Measurements from ENCODE around the gene HVCN1.
A peak's percentile ranks its signal among the peaks of the same experiment; 100 is the strongest.

Gene HVCN1

DNA sequence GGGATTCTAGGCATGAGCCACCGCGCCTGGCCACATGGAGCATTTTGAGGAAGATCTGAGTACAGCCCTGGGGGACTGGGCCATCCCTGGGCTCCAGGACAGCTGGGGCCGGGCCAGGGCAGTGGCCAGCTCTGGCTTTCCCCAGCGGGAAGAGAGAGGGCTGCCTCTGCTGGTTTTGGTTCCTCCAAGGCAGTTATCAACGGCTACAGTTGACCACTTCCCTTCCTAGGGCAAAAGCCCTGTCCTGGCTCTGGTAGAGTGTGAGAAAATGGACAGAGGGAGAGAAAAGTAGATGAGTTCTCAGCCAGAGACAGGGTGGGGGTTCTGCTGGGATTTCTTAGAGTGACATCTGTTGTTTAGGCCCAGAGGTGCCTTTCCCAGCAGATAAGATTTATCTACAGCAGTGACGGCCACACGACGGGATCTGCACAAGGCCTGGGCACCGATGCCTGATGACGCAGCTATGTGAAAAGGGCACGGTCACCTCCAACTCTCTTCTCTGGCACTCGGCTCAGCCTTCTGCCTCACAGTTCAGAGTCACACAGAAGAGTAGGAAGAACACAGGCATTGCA, 5.5 kb upstream of the HVCN1 start:
- H3K9me3 ChIP-seq (ENCODE audit: low read depth, low read length): no peaks in the 10 kb centered on the region
- TF ChIP-seq EZH2 (IDR thresholded peaks at IDR 0.05): no peak
- no peak for TF ChIP-seq FOXP2 (optimal IDR thresholded peaks at IDR 0.05; ENCODE audit: control extremely low read depth, extremely low read length, insufficient read depth)
- no peak for TF ChIP-seq POLR2AphosphoS5 (IDR thresholded peaks at IDR 0.05; ENCODE audit: borderline replicate concordance, low read depth, low read length)
- H3K4me3 ChIP-seq: no peak overlapping the region
- H3K36me3 ChIP-seq (ENCODE audit: insufficient read depth, low read length): no peaks in the 10 kb centered on the region
- no peak overlapping the region for H3K27ac ChIP-seq
- no peak for DNase-seq (ENCODE audit: low read depth, low spot score)
- no peak overlapping the region for H3K9ac ChIP-seq (ENCODE audit: insufficient read length)

DNA sequence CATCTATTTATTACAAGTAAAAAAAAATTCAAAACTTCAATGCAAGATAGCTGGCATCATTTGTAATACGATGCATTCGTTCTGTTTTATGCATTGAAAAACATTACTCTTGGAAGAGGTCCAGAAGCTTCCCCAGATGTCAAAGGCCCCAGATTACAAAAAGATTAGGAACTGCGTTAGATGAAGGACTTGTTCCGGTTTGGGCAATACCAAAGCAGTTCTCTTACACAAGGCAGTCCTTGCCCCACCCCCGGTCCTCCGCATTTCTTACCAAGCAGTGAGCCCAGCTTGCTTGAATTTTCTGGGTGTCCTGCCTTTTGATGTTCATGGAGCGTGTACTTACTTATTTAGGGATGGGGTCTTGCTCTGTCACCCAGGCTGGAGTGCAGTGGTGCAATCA, 4.8 kb upstream of the HVCN1 start:
- Histone ChIP-seq H3K9ac (ENCODE audit: insufficient read length) (no peak overlapping the region), H3K4me3 (no peak overlapping the region), H3K9me3 (ENCODE audit: low read depth, low read length) (no peaks in the 10 kb centered on the region), H3K36me3 (ENCODE audit: insufficient read depth, low read length) (no peaks in the 10 kb centered on the region), H3K27ac (no peak overlapping the region)
- DNase-seq (ENCODE audit: low read depth, low spot score): no peak
- no peak for TF ChIP-seq FOXP2 (optimal IDR thresholded peaks at IDR 0.05; ENCODE audit: control extremely low read depth, extremely low read length, insufficient read depth)
- no peak for TF ChIP-seq POLR2AphosphoS5 (IDR thresholded peaks at IDR 0.05; ENCODE audit: borderline replicate concordance, low read depth, low read length)
- TF ChIP-seq EZH2 (IDR thresholded peaks at IDR 0.05): no peak

DNA sequence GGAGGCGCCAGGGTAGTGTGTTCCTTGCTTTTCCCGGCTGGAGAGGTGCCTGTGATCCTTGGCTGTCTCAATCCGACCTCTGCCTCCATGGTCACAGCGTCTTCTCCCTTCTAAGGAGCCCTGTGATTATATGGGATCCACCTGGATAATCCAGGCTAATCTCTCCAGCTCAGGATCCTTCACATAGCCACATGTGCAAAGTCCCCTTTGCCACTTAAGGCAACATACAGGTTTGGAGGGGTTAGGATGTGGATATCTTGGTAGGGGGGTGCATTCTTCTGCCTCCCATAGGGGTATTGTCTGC, 1.2 kb upstream of the HVCN1 start:
- Histone ChIP-seq H3K9ac (ENCODE audit: insufficient read length) (no peak overlapping the region), H3K9me3 (ENCODE audit: low read depth, low read length) (no peaks in the 10 kb centered on the region), H3K4me3 (no peak overlapping the region), H3K36me3 (ENCODE audit: insufficient read depth, low read length) (no peaks in the 10 kb centered on the region), H3K27ac (no peak overlapping the region)
- TF ChIP-seq POLR2AphosphoS5 (IDR thresholded peaks at IDR 0.05; ENCODE audit: borderline replicate concordance, low read depth, low read length) (no peak), EZH2 (IDR thresholded peaks at IDR 0.05) (no peak), FOXP2 (optimal IDR thresholded peaks at IDR 0.05; ENCODE audit: control extremely low read depth, extremely low read length, insufficient read depth) (no peak)
- DNase-seq (ENCODE audit: low read depth, low spot score): no peak

DNA sequence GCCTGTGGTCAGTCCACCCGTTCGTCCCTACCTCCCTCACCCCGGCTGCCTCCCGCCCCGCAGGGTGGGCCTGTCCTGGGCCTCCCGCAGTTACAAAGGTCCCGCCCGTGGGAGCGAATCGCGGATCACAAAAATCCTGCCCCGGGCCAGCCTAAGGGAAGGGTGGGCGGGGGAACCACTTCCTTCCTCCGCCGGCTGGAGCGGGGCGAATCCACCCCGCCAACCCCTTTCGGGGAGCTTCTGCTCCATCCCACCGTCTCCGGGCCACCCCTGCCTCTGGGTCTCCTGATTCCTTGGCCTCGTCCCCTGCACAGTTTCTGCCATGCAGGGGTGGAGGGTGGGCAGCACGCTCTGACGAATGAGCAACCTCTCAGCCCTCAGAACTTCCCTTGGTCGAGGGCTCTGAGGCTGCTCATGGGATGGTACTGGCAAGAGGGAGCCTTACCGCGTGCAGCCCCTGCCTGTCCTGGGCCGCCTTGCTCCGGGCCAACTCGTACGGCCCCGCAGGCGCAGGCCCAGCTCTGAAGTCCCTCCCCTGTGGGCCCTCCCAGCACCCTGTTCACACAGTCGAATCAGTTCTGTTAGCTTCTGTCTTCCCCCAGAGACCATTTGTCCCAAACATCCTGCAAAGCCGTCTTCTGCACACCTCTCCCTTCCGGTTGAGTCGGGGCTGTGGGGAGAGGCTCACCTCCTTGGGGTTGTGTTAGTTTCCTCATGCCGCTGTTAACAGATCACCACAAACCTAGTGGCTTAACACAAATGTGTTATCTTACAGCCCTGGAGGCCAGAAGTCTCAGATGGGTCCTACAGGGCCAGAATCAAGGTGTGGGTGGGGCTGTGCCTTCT, 589 bp upstream of the HVCN1 start:
- H3K4me3 ChIP-seq: peak overlapping the region; percentile 77
- H3K9me3 ChIP-seq (ENCODE audit: low read depth, low read length): no peaks in the 10 kb centered on the region
- TF ChIP-seq POLR2AphosphoS5 (IDR thresholded peaks at IDR 0.05; ENCODE audit: borderline replicate concordance, low read depth, low read length) (peak; percentile 58; the same call in 1 of the 2 replicates), FOXP2 (optimal IDR thresholded peaks at IDR 0.05; ENCODE audit: control extremely low read depth, extremely low read length, insufficient read depth) (no peak)
- no peaks in the 10 kb centered on the region for H3K36me3 ChIP-seq (ENCODE audit: insufficient read depth, low read length)
- no peak for DNase-seq (ENCODE audit: low read depth, low spot score)
- peak overlapping the region; percentile 75 for H3K9ac ChIP-seq (ENCODE audit: insufficient read length)
- H3K27ac ChIP-seq: no peak overlapping the region

DNA sequence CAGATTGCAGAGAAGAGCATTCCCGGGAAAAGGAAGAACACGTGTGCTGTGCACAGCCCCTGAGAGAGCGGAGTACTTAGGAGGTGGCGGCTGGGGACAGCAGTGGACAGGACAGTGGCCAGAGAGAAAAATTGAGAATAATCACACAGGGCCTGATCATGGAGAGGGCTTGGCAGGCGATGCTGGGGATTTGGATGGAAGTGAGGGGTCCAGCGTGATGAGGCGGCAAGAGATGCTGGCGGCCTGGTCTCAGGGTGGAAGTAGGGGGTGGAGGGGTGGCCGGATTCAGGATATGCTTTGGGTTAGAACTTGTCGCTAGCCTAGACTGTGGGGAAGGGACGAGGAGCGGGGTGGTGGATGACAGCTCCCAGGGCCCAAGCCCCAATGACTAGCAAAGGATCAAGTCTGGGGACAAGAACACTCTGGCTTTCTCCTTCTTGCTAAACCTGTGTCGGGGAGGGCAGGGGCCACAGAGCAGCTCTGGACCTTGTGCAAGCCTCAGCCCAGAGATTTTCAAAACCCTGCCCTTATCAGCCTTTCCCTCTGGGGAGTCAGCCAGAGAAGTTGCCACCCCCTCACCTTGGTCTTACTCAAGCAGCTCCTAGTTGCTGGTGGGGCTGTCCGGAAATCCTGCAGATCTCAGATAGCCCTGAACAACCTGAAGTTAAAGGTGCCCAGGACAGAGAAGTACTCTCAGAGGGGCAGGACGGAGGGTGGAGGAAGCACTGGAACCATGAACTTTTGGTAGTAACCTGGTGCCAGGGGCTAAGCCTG, 1.3 kb downstream of the HVCN1 start:
- no peak overlapping the region for H3K4me3 ChIP-seq
- no peaks in the 10 kb centered on the region for H3K9me3 ChIP-seq (ENCODE audit: low read depth, low read length)
- H3K36me3 ChIP-seq (ENCODE audit: insufficient read depth, low read length): no peaks in the 10 kb centered on the region
- H3K27ac ChIP-seq: no peak overlapping the region
- DNase-seq (ENCODE audit: low read depth, low spot score): no peak
- no peak overlapping the region for H3K9ac ChIP-seq (ENCODE audit: insufficient read length)
- no peak for TF ChIP-seq FOXP2 (optimal IDR thresholded peaks at IDR 0.05; ENCODE audit: control extremely low read depth, extremely low read length, insufficient read depth)
- TF ChIP-seq POLR2AphosphoS5 (IDR thresholded peaks at IDR 0.05; ENCODE audit: borderline replicate concordance, low read depth, low read length): no peak
- TF ChIP-seq EZH2 (IDR thresholded peaks at IDR 0.05): no peak

DNA sequence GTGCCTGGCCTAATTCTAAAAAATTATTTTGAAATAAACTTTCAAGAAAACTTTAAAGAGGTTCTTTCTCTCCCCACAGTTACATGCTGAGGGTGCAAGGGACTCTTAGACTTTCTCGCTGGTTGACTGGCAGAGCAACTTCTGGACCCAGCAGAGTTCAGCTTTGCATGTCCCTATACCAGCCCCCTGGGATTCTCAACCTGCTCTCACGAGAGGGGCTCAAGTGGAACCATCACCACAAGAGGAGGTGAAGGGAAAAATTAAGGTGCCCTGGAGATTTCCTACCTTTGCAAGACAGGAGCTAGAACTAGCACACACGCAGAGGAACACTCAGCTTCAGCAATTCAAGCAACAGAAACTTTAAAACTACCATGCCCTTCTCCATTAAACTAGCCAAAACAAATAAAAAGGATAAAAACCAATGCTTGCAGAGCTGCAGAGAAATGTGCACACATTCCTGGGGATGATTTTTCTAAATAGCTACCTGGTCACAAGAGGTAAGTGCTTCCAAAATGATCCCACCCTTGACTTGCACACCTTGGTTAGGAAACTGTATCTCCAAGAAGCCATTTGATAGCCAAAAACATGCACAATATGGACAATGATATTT, 2.5 kb downstream of the HVCN1 start:
- H3K9me3 ChIP-seq (ENCODE audit: low read depth, low read length): no peaks in the 10 kb centered on the region
- TF ChIP-seq POLR2AphosphoS5 (IDR thresholded peaks at IDR 0.05; ENCODE audit: borderline replicate concordance, low read depth, low read length) (no peak), EZH2 (IDR thresholded peaks at IDR 0.05) (no peak), FOXP2 (optimal IDR thresholded peaks at IDR 0.05; ENCODE audit: control extremely low read depth, extremely low read length, insufficient read depth) (no peak)
- no peak overlapping the region for H3K4me3 ChIP-seq
- H3K36me3 ChIP-seq (ENCODE audit: insufficient read depth, low read length): no peaks in the 10 kb centered on the region
- DNase-seq (ENCODE audit: low read depth, low spot score): no peak
- no peak overlapping the region for H3K9ac ChIP-seq (ENCODE audit: insufficient read length)
- H3K27ac ChIP-seq: no peak overlapping the region

DNA sequence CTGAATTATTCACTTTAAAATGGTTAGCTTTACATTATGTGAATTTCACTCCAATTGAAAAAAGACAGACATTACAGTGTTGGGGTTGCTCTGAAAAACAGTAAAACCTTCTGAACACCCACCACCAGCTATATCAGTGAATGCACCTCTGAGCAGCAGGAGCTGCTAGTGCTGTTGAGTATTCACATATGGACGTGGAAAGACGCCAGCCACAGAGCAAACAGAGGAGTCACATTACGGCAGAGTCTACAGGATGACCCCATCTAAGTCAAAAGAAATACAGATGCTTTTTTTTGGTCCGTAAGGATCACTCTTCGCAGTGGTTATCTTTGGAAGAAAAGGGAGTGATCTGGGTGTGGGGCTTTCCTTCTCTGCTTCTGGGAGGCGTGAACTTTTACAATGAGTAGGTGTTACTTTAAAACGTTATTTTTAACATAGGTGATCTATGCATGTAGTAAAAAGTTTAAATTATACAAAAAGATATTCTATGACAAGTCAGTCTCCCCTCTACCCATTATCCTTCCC, 4.5 kb downstream of the HVCN1 start:
- H3K9me3 ChIP-seq (ENCODE audit: low read depth, low read length): no peaks in the 10 kb centered on the region
- H3K4me3 ChIP-seq: no peak overlapping the region
- H3K36me3 ChIP-seq (ENCODE audit: insufficient read depth, low read length): no peaks in the 10 kb centered on the region
- no peak overlapping the region for H3K9ac ChIP-seq (ENCODE audit: insufficient read length)
- DNase-seq (ENCODE audit: low read depth, low spot score): no peak
- H3K27ac ChIP-seq: no peak overlapping the region
- TF ChIP-seq EZH2 (IDR thresholded peaks at IDR 0.05): no peak
- TF ChIP-seq FOXP2 (optimal IDR thresholded peaks at IDR 0.05; ENCODE audit: control extremely low read depth, extremely low read length, insufficient read depth): no peak
- TF ChIP-seq POLR2AphosphoS5 (IDR thresholded peaks at IDR 0.05; ENCODE audit: borderline replicate concordance, low read depth, low read length): no peak

DNA sequence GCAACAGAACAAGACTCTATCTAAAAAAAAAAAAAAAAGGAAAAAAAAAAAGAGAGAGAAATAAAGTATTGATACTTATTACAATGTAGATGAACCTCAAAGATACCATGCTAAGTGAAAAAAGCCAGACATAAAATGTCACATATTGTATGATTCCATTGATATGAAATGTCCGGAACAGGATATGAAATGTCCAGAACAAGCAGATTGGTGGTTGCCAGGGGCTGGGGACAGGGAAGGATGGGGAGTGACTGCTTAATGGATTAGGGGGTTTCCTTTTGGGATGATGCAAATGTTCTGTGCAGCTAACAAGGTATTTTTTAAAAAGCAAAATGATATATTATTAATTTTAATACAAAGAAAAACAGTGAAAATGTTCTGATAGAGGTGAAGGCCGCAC, 5.0 kb downstream of the HVCN1 start:
- no peak for TF ChIP-seq POLR2AphosphoS5 (IDR thresholded peaks at IDR 0.05; ENCODE audit: borderline replicate concordance, low read depth, low read length)
- TF ChIP-seq EZH2 (IDR thresholded peaks at IDR 0.05): no peak
- no peak for TF ChIP-seq FOXP2 (optimal IDR thresholded peaks at IDR 0.05; ENCODE audit: control extremely low read depth, extremely low read length, insufficient read depth)
- H3K4me3 ChIP-seq: no peak overlapping the region
- no peaks in the 10 kb centered on the region for H3K9me3 ChIP-seq (ENCODE audit: low read depth, low read length)
- no peaks in the 10 kb centered on the region for H3K36me3 ChIP-seq (ENCODE audit: insufficient read depth, low read length)
- no peak overlapping the region for H3K9ac ChIP-seq (ENCODE audit: insufficient read length)
- no peak overlapping the region for H3K27ac ChIP-seq
- no peak for DNase-seq (ENCODE audit: low read depth, low spot score)
